Panc1 (cell line): Measurements from ENCODE around the gene ENPP3.

ENCODE experiments used
- CTCF ChIP-seq: fragments of 450-650 bp; IDR thresholded peaks from 2 replicates; pipeline ENCODE4 v1.5.1; 2017; ENCODE audit warnings: mild to moderate bottlenecking
- POLR2AphosphoS5 ChIP-seq: IDR thresholded peaks from 2 replicates; pipeline ENCODE4 v1.6.1; 2012; ENCODE audit warnings: mild to moderate bottlenecking, low read depth, low read length, moderate library complexity
- REST ChIP-seq, 2 experiments: IDR thresholded peaks; 2 replicates each; pipeline ENCODE4 v1.6.1; 2011 to 2012; ENCODE audit warnings: low read depth in 2 of 2, control low read depth in 1 of 2, low read length in 1 of 2, mild to moderate bottlenecking in 1 of 2, moderate library complexity in 1 of 2; ENCODE audit not compliant: insufficient read depth in 1 of 2
- SIN3A ChIP-seq: IDR thresholded peaks from 2 replicates; pipeline ENCODE4 v1.6.1; 2012; ENCODE audit warnings: low read depth, mild to moderate bottlenecking, low read length, moderate library complexity, borderline replicate concordance; ENCODE audit not compliant: insufficient read depth
- TCF7L2 ChIP-seq: IDR thresholded peaks from 2 replicates; pipeline ENCODE4 v1.6.1; 2011; ENCODE audit warnings: mild to moderate bottlenecking, low read depth, low read length, inconsistent platforms

- TF ChIP-seq CTCF (no peak), POLR2AphosphoS5 (no peak), SIN3A (no peak), TCF7L2 (no peak), REST (IDR thresholded peaks at IDR 0.05; ENCODE audit: insufficient read depth in 1 of 2, low read depth in 2 of 2, low read length in 1 of 2) (no peak)
Observed at GRCh38 chr6:131592935-131593334, 44.2 kb upstream of the ENPP3 start.
